ENCODE measurements around the gene DMD. TPM values are rescaled to one million over a fixed set of nuclear protein-coding genes. Genes with fewer than 3 reads are reported as not detected.

DMD gene
- total RNA-seq, 1 donor = 2.4 TPM

DNA sequence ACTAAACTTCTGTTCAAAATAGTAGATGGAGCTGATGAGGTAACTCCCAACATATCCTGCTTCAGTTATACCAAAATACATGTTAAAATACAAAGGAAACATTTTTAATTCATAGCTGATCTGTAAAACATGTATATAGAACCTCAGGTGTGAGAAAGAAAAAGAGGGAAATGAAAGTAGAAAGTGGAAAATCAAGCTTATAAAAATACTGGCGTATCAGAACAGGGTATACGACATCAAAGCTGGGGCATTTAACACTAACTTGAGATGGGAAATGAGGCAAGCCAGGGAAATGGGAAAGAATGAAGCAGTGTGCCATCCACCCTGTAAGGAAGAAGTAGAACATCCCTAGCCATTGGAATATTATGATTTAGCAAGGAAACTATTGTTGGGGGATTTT, 767.5 kb downstream of the DMD start:
- no peak overlapping the region for H3K4me3 ChIP-seq (ENCODE audit: low read length)
- no peaks in the 10 kb centered on the region for H3K4me1 ChIP-seq (ENCODE audit: insufficient read depth, low read length)

DNA sequence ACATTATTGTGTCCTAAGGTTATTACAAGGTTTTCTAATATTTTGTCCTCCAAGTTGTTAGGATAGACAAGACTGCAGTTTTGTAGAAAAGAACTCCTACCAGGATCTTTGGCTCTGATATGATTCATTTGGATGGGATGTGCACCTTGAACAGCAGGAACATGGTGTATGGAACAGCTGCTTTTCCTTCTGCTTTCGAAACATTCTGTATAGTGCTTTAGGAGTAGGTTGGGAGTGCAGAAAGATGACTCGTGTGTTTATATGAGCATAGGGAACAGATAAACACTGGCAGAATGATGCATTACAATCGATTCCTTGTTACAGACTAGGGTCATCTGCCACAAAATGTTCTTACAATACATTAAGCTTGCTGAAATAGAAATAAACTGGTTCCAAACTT, 790.1 kb downstream of the DMD start:
- no peaks in the 10 kb centered on the region for H3K27me3 ChIP-seq (ENCODE audit: insufficient read depth, low read length)
- no peaks in the 10 kb centered on the region for H3K4me1 ChIP-seq (ENCODE audit: insufficient read depth, low read length)
- no peaks in the 10 kb centered on the region for H3K9me3 ChIP-seq (ENCODE audit: low read depth, low read length)

More for the DNA sequence above, 767.5 kb downstream of the DMD start:
- Histone ChIP-seq H3K9me3 (ENCODE audit: low read depth, low read length) (no peaks in the 10 kb centered on the region), H3K27me3 (ENCODE audit: insufficient read depth, low read length) (no peaks in the 10 kb centered on the region)

DNA sequence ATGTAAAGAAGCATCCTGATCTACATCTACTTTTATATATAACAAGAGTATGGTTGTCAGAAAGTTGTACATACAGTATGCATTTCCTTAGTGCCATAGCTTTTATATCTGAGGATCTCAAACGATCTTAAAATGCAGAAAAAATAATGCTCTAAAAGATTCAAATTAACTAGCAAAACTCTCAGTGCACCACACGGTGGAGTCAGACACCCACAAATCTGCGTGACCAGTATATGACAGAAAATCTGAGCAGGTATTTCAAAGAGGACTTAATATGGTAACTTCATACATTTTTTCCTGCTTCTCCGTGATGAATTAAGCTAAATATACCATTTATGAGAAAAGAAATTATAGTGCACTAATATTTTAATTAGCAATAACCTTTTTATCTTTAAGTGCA, 803.0 kb downstream of the DMD start:
- H3K4me3 ChIP-seq (ENCODE audit: low read length) = no peak overlapping the region
- no peaks in the 10 kb centered on the region for H3K9me3 ChIP-seq (ENCODE audit: low read depth, low read length)
- no peaks in the 10 kb centered on the region for H3K27me3 ChIP-seq (ENCODE audit: insufficient read depth, low read length)
- no peaks in the 10 kb centered on the region for H3K4me1 ChIP-seq (ENCODE audit: insufficient read depth, low read length)

More for the DNA sequence above, 790.1 kb downstream of the DMD start:
- no peak overlapping the region for H3K4me3 ChIP-seq (ENCODE audit: low read length)

DNA sequence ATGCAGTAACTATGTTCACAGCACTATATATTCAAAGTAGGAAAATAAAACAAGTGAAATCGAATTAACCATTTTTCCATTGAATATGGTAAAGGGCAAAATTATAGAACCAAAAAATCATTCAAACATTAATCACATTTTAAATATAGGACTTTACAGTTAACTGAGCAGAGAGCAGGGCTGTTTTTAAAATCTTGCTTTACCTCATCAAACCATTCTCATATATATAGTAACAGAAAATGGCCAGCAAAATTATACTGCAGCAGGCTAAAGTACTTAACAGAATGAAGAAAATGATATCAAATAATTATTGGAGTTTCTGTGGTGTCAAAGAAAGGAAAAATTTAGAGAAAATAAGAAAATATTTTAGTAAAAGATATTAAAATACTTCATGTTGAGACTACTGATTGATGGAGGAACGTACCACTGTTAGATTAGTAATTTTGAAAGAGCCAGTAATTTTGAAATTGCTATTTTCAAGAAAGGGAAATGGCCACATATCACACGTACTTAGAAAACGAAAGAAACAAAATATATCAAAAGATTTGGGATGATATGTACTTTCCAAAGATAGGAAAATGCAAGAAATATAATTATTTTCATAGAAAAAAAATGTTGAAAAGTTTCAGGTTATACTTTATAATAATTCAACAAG, 813.7 kb downstream of the DMD start:
- no peaks in the 10 kb centered on the region for H3K4me1 ChIP-seq (ENCODE audit: insufficient read depth, low read length)
- no peak overlapping the region for H3K4me3 ChIP-seq (ENCODE audit: low read length)
- no peaks in the 10 kb centered on the region for H3K27me3 ChIP-seq (ENCODE audit: insufficient read depth, low read length)
- H3K9me3 ChIP-seq (ENCODE audit: low read depth, low read length) = no peaks in the 10 kb centered on the region

DNA sequence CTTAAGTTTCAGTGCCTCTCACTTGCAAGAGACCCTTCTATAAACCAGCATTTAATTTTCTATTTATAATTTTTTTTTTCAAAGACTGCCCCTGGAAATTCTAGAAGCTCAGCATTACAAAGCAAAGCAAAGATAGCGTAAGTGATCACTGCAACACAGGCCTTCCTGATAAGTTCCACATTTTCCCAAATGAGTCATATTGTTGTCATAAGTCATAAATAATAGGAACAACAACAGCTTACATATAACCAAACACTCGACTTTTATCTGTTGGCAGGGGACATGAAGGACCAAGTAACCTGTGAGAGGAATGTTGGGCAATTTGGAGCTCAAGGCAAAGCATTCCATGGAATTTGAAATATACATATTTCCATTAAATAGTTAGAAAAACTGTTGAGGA, 815.5 kb downstream of the DMD start:
- Histone ChIP-seq H3K4me1 (ENCODE audit: insufficient read depth, low read length) (no peaks in the 10 kb centered on the region), H3K9me3 (ENCODE audit: low read depth, low read length) (no peaks in the 10 kb centered on the region), H3K27me3 (ENCODE audit: insufficient read depth, low read length) (no peaks in the 10 kb centered on the region), H3K4me3 (ENCODE audit: low read length) (no peak overlapping the region)

DNA sequence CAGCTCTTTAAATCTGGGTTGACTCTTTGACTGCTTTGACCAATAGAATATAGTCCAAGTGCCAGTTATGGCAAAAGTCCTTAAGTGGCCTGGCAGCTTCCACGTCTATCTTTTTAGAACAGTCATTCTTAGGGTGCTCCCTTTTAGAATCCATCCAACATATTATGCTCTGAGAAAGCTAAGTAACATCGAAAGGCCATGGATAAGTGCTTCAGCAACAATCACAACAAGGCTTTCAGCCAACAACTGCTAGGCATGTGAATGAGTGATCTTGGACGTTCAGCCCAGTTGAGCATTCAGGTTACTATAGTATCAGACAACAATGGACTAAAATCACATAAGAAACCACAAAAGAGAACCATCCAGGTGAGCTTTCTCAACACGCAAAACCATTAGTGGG, 818.7 kb downstream of the DMD start:
- Histone ChIP-seq H3K9me3 (ENCODE audit: low read depth, low read length) (no peaks in the 10 kb centered on the region), H3K4me1 (ENCODE audit: insufficient read depth, low read length) (no peaks in the 10 kb centered on the region), H3K27me3 (ENCODE audit: insufficient read depth, low read length) (no peaks in the 10 kb centered on the region), H3K4me3 (ENCODE audit: low read length) (no peak overlapping the region)

DNA sequence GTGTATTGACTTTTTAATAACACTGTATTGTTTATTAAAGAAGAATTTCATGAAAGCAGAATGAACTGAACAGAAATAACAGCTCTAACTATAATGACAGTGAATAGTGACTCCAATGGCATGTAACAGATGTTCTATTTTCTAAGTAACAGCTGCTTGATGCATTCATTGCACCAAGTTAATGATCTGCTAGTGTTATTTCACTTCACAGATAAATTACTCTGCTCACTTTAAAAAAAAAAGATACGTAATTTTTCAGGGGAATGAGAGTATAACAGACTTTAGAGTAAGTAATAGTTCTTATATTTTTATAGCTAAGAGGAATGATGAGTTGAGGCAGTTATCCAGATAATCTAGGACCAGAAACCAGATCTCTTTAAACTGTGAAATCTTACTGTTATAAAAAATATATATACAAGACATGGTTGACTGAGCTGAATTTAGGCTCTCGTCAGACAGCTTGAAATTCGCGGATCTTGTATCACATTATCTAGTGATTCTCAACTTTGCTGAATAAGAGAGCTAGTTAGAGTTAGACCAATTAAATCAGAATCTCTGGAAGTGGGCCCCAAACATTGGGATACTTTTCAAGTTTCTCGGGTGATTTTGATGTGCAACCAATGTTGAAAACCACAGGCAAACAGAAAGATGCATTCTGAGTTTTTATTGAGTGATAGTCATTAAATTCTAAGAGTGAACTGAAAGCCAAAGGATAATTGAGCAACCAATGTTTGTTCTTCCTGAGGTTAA, 840.7 kb downstream of the DMD start:
- H3K27me3 ChIP-seq (ENCODE audit: insufficient read depth, low read length) = no peaks in the 10 kb centered on the region
- no peak overlapping the region for H3K4me3 ChIP-seq (ENCODE audit: low read length)
- H3K9me3 ChIP-seq (ENCODE audit: low read depth, low read length) = no peaks in the 10 kb centered on the region
- no peaks in the 10 kb centered on the region for H3K4me1 ChIP-seq (ENCODE audit: insufficient read depth, low read length)

DNA sequence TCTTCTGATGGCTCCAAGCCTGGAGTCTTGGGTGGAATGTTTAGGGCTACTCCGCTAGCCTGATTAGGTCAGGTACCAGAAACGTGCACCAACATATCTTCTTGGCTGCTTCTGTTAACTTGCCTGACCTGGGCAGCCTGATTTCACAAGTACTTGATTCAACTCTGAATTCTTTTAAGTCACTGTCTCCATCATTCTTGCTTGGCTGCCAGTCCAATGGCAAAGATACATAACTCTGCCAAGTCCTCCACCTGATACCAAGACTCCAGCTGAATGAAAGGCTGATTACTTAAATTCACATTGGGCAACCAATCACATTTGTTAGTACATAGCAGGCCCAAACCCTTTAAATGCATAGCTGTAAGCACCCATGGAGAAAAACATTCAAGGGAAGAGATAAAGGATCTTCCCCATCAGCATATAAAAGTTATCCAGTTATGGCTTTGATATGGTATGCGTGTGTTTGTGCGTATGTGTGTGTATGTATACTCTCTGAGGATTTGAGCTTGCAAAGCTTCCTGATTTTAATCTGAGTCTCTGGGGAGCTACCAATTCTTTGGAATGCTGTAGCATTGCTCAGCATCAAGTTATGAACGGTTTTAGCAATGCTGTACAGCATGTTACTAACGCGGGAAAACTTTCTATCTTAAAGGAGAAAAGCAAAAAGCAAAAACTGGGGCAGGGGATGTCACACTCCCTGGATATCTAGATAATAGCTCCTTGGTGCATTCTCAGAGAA, 917.2 kb downstream of the DMD start:
- Histone ChIP-seq H3K4me3 (ENCODE audit: low read length) (no peak overlapping the region), H3K4me1 (ENCODE audit: insufficient read depth, low read length) (no peaks in the 10 kb centered on the region), H3K27me3 (ENCODE audit: insufficient read depth, low read length) (no peaks in the 10 kb centered on the region), H3K9me3 (ENCODE audit: low read depth, low read length) (no peaks in the 10 kb centered on the region)

DNA sequence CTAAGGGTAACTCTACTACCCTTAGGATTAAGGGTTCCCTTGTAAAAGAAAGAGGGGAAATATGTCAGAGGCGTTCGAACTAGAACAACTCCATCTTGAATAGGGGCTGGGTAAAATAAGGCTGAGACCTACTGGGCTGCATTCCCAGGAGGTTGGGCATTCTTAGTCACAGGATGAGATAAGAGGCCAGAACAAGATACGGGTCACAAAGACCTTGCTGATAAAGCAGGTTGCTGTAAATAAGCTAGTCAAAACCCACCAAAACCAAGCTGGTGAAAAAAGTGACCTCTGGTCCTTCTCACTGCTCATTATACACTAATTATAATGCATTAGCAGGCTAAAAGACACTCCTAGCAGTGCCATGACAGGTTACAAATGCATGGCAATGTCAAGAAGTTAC, 922.0 kb downstream of the DMD start:
- Histone ChIP-seq H3K4me1 (ENCODE audit: insufficient read depth, low read length) (no peaks in the 10 kb centered on the region), H3K4me3 (ENCODE audit: low read length) (no peak overlapping the region), H3K27me3 (ENCODE audit: insufficient read depth, low read length) (no peaks in the 10 kb centered on the region), H3K9me3 (ENCODE audit: low read depth, low read length) (no peaks in the 10 kb centered on the region)

DNA sequence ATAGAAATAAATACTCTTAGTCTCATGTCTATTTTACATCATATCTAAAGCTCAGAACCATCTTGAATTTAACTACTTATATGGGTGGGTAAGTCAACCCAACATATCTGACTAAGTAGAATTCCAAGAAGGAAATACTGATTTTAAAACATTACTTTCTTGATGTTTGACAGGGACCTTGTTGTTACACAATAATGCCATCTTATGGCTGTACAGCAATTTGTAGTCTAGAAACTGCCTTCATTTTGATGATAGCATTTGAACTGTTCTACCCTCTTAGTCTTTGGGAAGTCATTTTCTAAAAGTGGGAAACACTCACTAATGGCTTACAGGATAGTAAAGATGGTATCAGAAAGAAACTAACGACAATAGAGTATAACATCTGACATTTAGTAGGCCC, 929.5 kb downstream of the DMD start:
- H3K4me3 ChIP-seq (ENCODE audit: low read length) = no peak overlapping the region
- no peaks in the 10 kb centered on the region for H3K9me3 ChIP-seq (ENCODE audit: low read depth, low read length)
- H3K27me3 ChIP-seq (ENCODE audit: insufficient read depth, low read length) = no peaks in the 10 kb centered on the region
- H3K4me1 ChIP-seq (ENCODE audit: insufficient read depth, low read length) = no peaks in the 10 kb centered on the region

DNA sequence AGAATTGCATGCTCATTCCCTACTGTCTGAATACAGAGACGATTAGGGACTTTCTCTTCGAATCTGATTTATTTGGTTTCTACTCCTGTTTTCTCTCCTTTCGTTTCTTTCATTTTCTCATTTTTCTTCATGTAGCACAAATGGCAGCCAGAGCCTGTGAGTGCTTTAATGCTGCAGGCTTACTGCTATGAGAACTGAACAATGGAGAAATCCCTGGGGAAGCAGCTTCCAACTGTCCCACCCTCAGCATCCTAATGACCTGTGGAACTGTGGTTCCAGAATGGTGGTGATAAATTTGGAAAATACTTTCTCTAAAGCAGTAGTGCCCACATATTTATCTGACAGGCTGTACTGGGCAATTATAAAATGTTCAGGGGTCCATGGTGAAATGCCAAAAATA, 930.4 kb downstream of the DMD start:
- H3K27me3 ChIP-seq (ENCODE audit: insufficient read depth, low read length) = no peaks in the 10 kb centered on the region
- H3K4me1 ChIP-seq (ENCODE audit: insufficient read depth, low read length) = no peaks in the 10 kb centered on the region
- H3K4me3 ChIP-seq (ENCODE audit: low read length) = no peak overlapping the region
- no peaks in the 10 kb centered on the region for H3K9me3 ChIP-seq (ENCODE audit: low read depth, low read length)

DNA sequence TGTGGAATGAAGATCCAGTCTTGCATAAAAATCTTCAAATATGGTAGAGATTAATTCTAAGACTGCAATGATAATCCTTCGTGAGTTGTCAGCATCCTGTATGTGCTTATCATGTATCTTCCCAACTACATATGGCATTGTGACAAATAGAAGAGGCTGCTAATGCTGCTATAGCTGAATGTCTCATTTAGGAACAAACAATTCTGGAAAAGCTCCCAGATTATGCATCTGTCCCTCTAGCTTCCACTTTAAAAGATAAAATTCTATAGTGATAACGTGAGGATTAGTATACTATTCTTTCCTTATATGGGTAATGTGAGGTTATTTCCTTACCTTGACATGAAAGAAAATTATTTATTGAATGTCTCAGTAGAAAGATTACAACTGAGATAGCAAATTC, 930.9 kb downstream of the DMD start:
- Histone ChIP-seq H3K4me3 (ENCODE audit: low read length) (no peak overlapping the region), H3K27me3 (ENCODE audit: insufficient read depth, low read length) (no peaks in the 10 kb centered on the region), H3K9me3 (ENCODE audit: low read depth, low read length) (no peaks in the 10 kb centered on the region), H3K4me1 (ENCODE audit: insufficient read depth, low read length) (no peaks in the 10 kb centered on the region)

DNA sequence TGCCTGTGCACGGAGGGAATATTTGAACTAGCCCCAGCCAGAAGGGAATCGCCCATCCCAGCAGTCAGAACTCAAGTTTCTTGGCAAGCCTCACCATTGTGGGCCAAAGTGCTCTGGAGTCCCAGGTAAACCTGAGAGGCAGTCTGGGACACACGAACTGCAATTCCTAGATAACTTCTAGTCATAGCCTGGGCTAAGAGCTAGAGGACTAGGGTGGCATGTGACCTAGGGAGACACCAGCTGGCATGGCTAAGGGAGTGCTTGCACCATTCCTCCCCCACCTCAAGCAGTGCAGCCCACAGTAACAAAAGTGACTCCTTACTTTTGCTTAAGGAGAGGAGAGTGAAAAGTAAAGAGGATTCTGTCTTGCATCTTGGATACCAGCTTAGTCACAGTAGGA, 935.2 kb downstream of the DMD start:
- no peaks in the 10 kb centered on the region for H3K4me1 ChIP-seq (ENCODE audit: insufficient read depth, low read length)
- no peaks in the 10 kb centered on the region for H3K9me3 ChIP-seq (ENCODE audit: low read depth, low read length)
- H3K4me3 ChIP-seq (ENCODE audit: low read length) = no peak overlapping the region
- no peaks in the 10 kb centered on the region for H3K27me3 ChIP-seq (ENCODE audit: insufficient read depth, low read length)

DNA sequence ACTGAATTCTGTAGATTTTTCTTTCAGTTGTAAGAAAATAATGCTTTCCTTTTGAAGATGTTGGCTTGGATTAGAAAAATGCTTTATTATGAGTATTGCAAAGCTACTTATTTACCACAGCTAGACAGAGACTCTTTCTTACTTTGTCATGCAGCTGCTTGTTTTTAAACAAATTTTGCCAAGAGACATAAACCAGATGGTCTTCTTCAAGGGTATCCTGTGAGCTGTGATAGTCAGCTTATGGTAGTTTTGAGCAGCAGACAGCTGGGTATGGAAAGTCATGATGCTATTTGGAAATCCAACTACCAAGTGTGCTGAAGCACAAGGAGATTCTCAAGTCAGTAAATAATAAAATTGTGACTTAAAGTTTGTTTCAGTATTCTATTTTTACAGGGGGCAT, 941.5 kb downstream of the DMD start:
- Histone ChIP-seq H3K4me3 (ENCODE audit: low read length) (no peak overlapping the region), H3K27me3 (ENCODE audit: insufficient read depth, low read length) (no peaks in the 10 kb centered on the region), H3K4me1 (ENCODE audit: insufficient read depth, low read length) (no peaks in the 10 kb centered on the region), H3K9me3 (ENCODE audit: low read depth, low read length) (no peaks in the 10 kb centered on the region)

DNA sequence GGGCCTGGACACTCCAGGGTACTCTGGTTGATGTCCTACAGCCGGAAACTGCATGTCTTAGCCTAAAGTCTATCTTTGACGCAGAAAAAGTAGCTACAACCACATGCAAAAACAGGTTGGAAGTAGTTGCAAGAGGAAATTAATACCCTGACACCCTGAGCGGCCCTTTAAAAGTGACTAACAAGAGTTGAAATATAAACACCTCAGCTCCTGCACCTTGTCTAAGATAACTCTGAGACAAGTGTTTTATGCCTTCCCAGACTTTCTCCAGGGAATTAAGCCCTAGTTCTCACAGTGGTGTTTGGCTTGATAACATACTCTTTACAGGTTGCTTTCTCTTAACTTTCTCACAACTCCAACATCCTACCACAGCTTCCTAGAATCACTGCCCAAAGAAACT, 943.1 kb downstream of the DMD start:
- Histone ChIP-seq H3K4me3 (ENCODE audit: low read length) (no peak overlapping the region), H3K4me1 (ENCODE audit: insufficient read depth, low read length) (no peaks in the 10 kb centered on the region), H3K27me3 (ENCODE audit: insufficient read depth, low read length) (no peaks in the 10 kb centered on the region), H3K9me3 (ENCODE audit: low read depth, low read length) (no peaks in the 10 kb centered on the region)

All from mononuclear cell (primary cell).